ENCODE measurements around the gene GTF2H1. TPM values are rescaled to one million over a fixed set of nuclear protein-coding genes. Genes with fewer than 3 reads are reported as not detected.

The GTF2H1 gene
- total RNA-seq, 1 experiment from 2014 or later: 39.4 TPM

DNA sequence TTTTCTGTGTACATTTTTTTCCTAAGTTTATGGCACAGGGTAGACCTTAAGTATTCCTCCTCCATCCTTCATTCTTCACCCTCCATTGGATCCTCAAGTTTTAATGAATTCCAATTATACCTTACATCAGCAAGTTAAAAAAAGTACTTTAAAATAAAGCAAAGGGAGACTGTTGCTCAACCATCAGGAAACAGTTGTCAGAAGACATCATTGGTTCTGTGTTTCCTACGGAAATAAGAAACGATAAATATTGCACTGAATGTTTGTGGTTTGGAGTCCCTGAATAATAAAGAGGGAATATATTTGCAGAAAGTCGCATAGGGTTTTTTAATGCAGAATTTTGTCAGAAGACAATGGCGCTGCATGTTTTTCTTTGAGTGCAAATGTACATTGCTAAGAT is 43.9 kb downstream of the GTF2H1 start:
- no CpG with 5 or more reads among the region's 4 CpGs for WGBS (ENCODE audit: extremely low coverage, insufficient read length, low lambda C conversion rate)
- no peaks in the 10 kb centered on the region for H3K9me3 ChIP-seq (ENCODE audit: control insufficient read depth, low read depth, low read length)

More for the DNA sequence above, 43.9 kb downstream of the GTF2H1 start:
- H3K36me3 Mint-ChIP-seq (ENCODE audit: insufficient read depth in 1 of 3, low read depth in 3 of 3): peaks cover 7 to 42% (median 28%) of the 10 kb centered on the region in 3 experiments; a peak in 6 of 7 replicates
- no peak overlapping the region for H3K56ac ChIP-seq (ENCODE audit: insufficient read length, low read depth, low read length)
- no peak overlapping the region for H2AK5ac ChIP-seq (ENCODE audit: insufficient read length, low read length)
- no peak overlapping the region for H3K9ac ChIP-seq (ENCODE audit: extremely low read depth, insufficient read length, low read length)
- H4K5ac ChIP-seq (ENCODE audit: insufficient read length, low read depth, low read length): no peak overlapping the region
- H3K4ac ChIP-seq (ENCODE audit: low read depth, low read length): no peak overlapping the region
- no peak overlapping the region for H2BK120ac ChIP-seq (ENCODE audit: low read depth, low read length, poor library complexity, severe bottlenecking)
- no peak overlapping the region for H3K23ac ChIP-seq (ENCODE audit: insufficient read length, low read depth, low read length)
- no peaks in the 10 kb centered on the region for H3K4me1 ChIP-seq (ENCODE audit: insufficient read depth, low read length)
- no peak overlapping the region for H2AFZ ChIP-seq (ENCODE audit: low read length)
- H4K20me1 ChIP-seq (ENCODE audit: control insufficient read depth, insufficient read depth, insufficient read length): no peaks in the 10 kb centered on the region
- H2BK15ac ChIP-seq (ENCODE audit: low read depth, low read length): no peak overlapping the region
- H2BK20ac ChIP-seq (ENCODE audit: low read depth, low read length, poor library complexity, severe bottlenecking): no peak overlapping the region
- H3K27ac Mint-ChIP-seq: no peak overlapping the region
- H3K14ac ChIP-seq (ENCODE audit: insufficient read depth, low read length): no peak overlapping the region
- TF ChIP-seq, protein P1, sequence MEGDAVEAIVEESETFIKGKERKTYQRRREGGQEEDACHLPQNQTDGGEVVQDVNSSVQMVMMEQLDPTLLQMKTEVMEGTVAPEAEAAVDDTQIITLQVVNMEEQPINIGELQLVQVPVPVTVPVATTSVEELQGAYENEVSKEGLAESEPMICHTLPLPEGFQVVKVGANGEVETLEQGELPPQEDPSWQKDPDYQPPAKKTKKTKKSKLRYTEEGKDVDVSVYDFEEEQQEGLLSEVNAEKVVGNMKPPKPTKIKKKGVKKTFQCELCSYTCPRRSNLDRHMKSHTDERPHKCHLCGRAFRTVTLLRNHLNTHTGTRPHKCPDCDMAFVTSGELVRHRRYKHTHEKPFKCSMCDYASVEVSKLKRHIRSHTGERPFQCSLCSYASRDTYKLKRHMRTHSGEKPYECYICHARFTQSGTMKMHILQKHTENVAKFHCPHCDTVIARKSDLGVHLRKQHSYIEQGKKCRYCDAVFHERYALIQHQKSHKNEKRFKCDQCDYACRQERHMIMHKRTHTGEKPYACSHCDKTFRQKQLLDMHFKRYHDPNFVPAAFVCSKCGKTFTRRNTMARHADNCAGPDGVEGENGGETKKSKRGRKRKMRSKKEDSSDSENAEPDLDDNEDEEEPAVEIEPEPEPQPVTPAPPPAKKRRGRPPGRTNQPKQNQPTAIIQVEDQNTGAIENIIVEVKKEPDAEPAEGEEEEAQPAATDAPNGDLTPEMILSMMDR (conservative IDR thresholded peaks at IDR 0.05): no peak
- no peaks in the 10 kb centered on the region for H3K4me1 Mint-ChIP-seq
- H3K23me2 ChIP-seq (ENCODE audit: insufficient read length, low read depth, low read length, poor library complexity, severe bottlenecking): no peaks in the 10 kb centered on the region
- H3K4me2 ChIP-seq (ENCODE audit: insufficient read depth, insufficient read length, low read length): no peak overlapping the region
- no peaks in the 10 kb centered on the region for H3K79me2 ChIP-seq (ENCODE audit: insufficient read depth, low read length)
- no peaks in the 10 kb centered on the region for H3K79me1 ChIP-seq (ENCODE audit: insufficient read depth, low read depth, low read length, poor library complexity, severe bottlenecking)
- no peak overlapping the region for H4K8ac ChIP-seq (replicated peaks; ENCODE audit: insufficient read length, low read depth, low read length)
- H3K27me3 ChIP-seq (ENCODE audit: insufficient read depth, low read length): no peaks in the 10 kb centered on the region
- no peak overlapping the region for H3K18ac ChIP-seq (ENCODE audit: insufficient read length, low read depth, low read length)
- no peaks in the 10 kb centered on the region for H3K9me3 Mint-ChIP-seq
- no peak overlapping the region for H3K27ac ChIP-seq (ENCODE audit: insufficient read length, low read depth, low read length)
- no peak overlapping the region for H3T11ph ChIP-seq (ENCODE audit: low read length)
- H3K27me3 Mint-ChIP-seq (ENCODE audit: low read depth): no peaks in the 10 kb centered on the region
- DNase-seq: no peak
- no peak overlapping the region for H3K4me3 Mint-ChIP-seq
- no peak overlapping the region for H4K91ac ChIP-seq (ENCODE audit: insufficient read length, low read depth, low read length)
- no peak overlapping the region for H2BK12ac ChIP-seq (ENCODE audit: insufficient read length, low read depth, low read length)
- H2BK5ac ChIP-seq (ENCODE audit: insufficient read length, low read length): no peak overlapping the region

Measured in H9 (cell line).